SH-SY5Y (cell line): ENCODE data around the gene LCORL.

Source experiments
- GATA2 ChIP-seq: IDR thresholded peaks from 2 replicates; pipeline ENCODE4 v1.6.1; 2011; ENCODE audit warnings: mild to moderate bottlenecking, low read depth, low read length
- GATA3 ChIP-seq: IDR thresholded peaks from 2 replicates; pipeline ENCODE4 v1.6.1; 2011; ENCODE audit warnings: low read depth, mild to moderate bottlenecking, low read length, moderate library complexity

The LCORL gene

GRCh38 chr4:18033111-18034085 lies 11.8 kb upstream of the LCORL start:
- TF ChIP-seq GATA2 (no peak), GATA3 (no peak)

GRCh38 chr4:18025288-18025687 lies 3.7 kb upstream of the LCORL start:
- TF ChIP-seq GATA3 = no peak
- TF ChIP-seq GATA2 = no peak

GRCh38 chr4:18022572-18023050 lies 1.1 kb upstream of the LCORL start:
- TF ChIP-seq GATA3 = no peak
- no peak for TF ChIP-seq GATA2

GRCh38 chr4:18021470-18021719 lies 160 bp downstream of the LCORL start:
- TF ChIP-seq GATA2 = no peak
- no peak for TF ChIP-seq GATA3

- TF ChIP-seq GATA3 = no peak
- TF ChIP-seq GATA2 = no peak
Measured at GRCh38 chr4:18020671-18021469, 685 bp downstream of the LCORL start.

GRCh38 chr4:18020145-18020670 lies 1.3 kb downstream of the LCORL start:
- no peak for TF ChIP-seq GATA3
- no peak for TF ChIP-seq GATA2

GRCh38 chr4:18014269-18014668 lies 7.3 kb downstream of the LCORL start:
- no peak for TF ChIP-seq GATA2
- no peak for TF ChIP-seq GATA3

- TF ChIP-seq GATA3 (0 out of 2 replicates have a peak, but pooled peaks have one; percentile 28), GATA2 (no peak)
Measured at GRCh38 chr4:18012807-18013462, 8.6 kb downstream of the LCORL start.

GRCh38 chr4:18012134-18012806 lies 9.3 kb downstream of the LCORL start:
- TF ChIP-seq GATA3 (no peak), GATA2 (no peak)

GRCh38 chr4:18007625-18008024 lies 13.9 kb downstream of the LCORL start:
- no peak for TF ChIP-seq GATA2
- TF ChIP-seq GATA3 = no peak

GRCh38 chr4:17997129-17997528 lies 24.4 kb downstream of the LCORL start:
- TF ChIP-seq GATA2 (no peak), GATA3 (no peak)

- no peak for TF ChIP-seq GATA2
- TF ChIP-seq GATA3 = no peak
Measured at GRCh38 chr4:17995165-17995564, 26.4 kb downstream of the LCORL start.

GRCh38 chr4:17985832-17986231 lies 35.7 kb downstream of the LCORL start:
- TF ChIP-seq GATA3 (no peak), GATA2 (no peak)

GRCh38 chr4:17981063-17981462 lies 40.5 kb downstream of the LCORL start:
- TF ChIP-seq GATA2 (no peak), GATA3 (no peak)
